K562 (cell line): ENCODE results near the gene APPBP2. TPM values are rescaled to one million over a fixed set of nuclear protein-coding genes. Genes with fewer than 3 reads are reported as not detected.

Experiments
- ATAC-seq: fragments of 200-7000 bp; cut with Tn5 transposase; 3 replicates; pipeline ENCODE4 v1.9.1; 2020; ENCODE audit warnings: moderate library complexity
- BruUV-seq: library from RNA; stranded (reverse); fragments of 400-500 nt; replicated peaks from 2 replicates; lab custom pipeline; 2021; lab: Mats Ljungman, UMichigan
- CTCF ChIA-PET: fragments of 300-600 bp; formaldehyde crosslinking; extraction: SDS; loops from one replicate; lab custom pipeline; 2021; ENCODE audit warnings: low intra/inter-chr PET ratio; lab: Yijun Ruan, JAX
- POLR2A ChIA-PET: fragments of 300-600, 350-650 bp; sonication (Branson Sonifier 250); formaldehyde crosslinking; extraction: SDS; loops from one replicate; lab custom pipeline; 2021; ENCODE audit warnings: antibody characterized with exemption, inconsistent platforms; lab: Yijun Ruan, JAX
- DNase-seq, 4 experiments: peaks; one replicate each; pipeline versions ENCODE4 v3.0.0 to v3.0.0-alpha.2; 2011 to 2018; ENCODE audit warnings: low spot score in 3 of 4, mixed read lengths in 3 of 4; ENCODE audit errors: extremely low read depth in 1 of 4
- FAIRE-seq: peaks from 2 replicates; lab custom pipeline; 2011; peaks lifted over from hg19 to GRCh38; lab: Jason Lieb, UNC
- H2AFZ ChIP-seq: 2 replicates; pipeline ENCODE4 v1.6.0; 2011; ENCODE audit warnings: low read depth, low read length, control low read depth, inconsistent platforms
- H3K27ac ChIP-seq: fragments of 200-600 bp; 3 replicates; pipeline ENCODE4 v1.8.0; 2011; ENCODE audit warnings: low read depth, mild to moderate bottlenecking, control low read depth, inconsistent platforms, low read length, moderate library complexity, mixed read lengths; ENCODE audit errors: extremely low read depth
- H3K27me3 ChIP-seq, 2 experiments: fragments of 300-600 bp in 1 of 2; 2 replicates in 1 of 2; 3 replicates in 1 of 2; pipeline versions ENCODE4 v1.6.0 to v1.8.0; 2011; ENCODE audit warnings: inconsistent platforms in 2 of 2, low read length in 2 of 2, mild to moderate bottlenecking in 1 of 2, mixed read lengths in 1 of 2, moderate library complexity in 1 of 2; ENCODE audit not compliant: control insufficient read depth in 2 of 2, insufficient read depth in 2 of 2
- H3K36me3 ChIP-seq: fragments of 300-600 bp; 3 replicates; pipeline ENCODE4 v1.8.0; 2011; ENCODE audit warnings: mild to moderate bottlenecking, low read length, inconsistent platforms; ENCODE audit not compliant: control insufficient read depth, insufficient read depth
- H3K4me1 ChIP-seq, 2 experiments: fragments of 200-600 bp in 1 of 2; replicated peaks in 1 of 2; 2 replicates in 1 of 2; 3 replicates in 1 of 2; pipeline versions ENCODE4 v1.5.1 to v1.8.0; 2011; ENCODE audit warnings: inconsistent platforms in 2 of 2, low read length in 2 of 2, mild to moderate bottlenecking in 1 of 2, mixed read lengths in 1 of 2, moderate library complexity in 1 of 2; ENCODE audit not compliant: control insufficient read depth in 2 of 2, insufficient read depth in 2 of 2
- H3K4me2 ChIP-seq: 2 replicates; pipeline ENCODE4 v1.6.1; 2011; ENCODE audit warnings: low read length, control low read depth, inconsistent platforms, mixed read lengths; ENCODE audit not compliant: insufficient read depth
- H3K4me3 ChIP-seq: fragments of 200-600 bp; sonication (generic), shearing (Covaris generic); 2 replicates; pipeline ENCODE4 v1.5.1; 2016; ENCODE audit warnings: control low read depth, inconsistent platforms
- H3K79me2 ChIP-seq: fragments of 200-600 bp; 3 replicates; pipeline ENCODE4 v1.8.0; 2011; ENCODE audit warnings: low read length, inconsistent platforms; ENCODE audit not compliant: control insufficient read depth, insufficient read depth
- H3K9ac ChIP-seq, 2 experiments: 2 replicates each; pipeline versions ENCODE4 v1.6.0 to v1.6.1; 2011; ENCODE audit warnings: low read depth in 2 of 2, low read length in 2 of 2, control low read depth in 1 of 2, inconsistent platforms in 1 of 2, mild to moderate bottlenecking in 1 of 2, mixed read lengths in 1 of 2; ENCODE audit not compliant: insufficient read depth in 1 of 2
- H3K9me1 ChIP-seq: one replicate; pipeline ENCODE4 v1.6.0; 2011; ENCODE audit warnings: inconsistent platforms, mild to moderate bottlenecking, low read length, moderate library complexity; ENCODE audit not compliant: control insufficient read depth, insufficient read depth
- H3K9me3 ChIP-seq: replicated peaks from 2 replicates; pipeline ENCODE4 v1.5.1; 2011; ENCODE audit warnings: low read depth, low read length, inconsistent platforms; ENCODE audit not compliant: control insufficient read depth, insufficient read depth
- H4K20me1 ChIP-seq: replicated peaks from 2 replicates; pipeline ENCODE4 v1.6.1; 2011; ENCODE audit warnings: low read length, inconsistent platforms, mixed read lengths; ENCODE audit not compliant: control insufficient read depth, insufficient read depth
- BCLAF1 ChIP-seq, 2 experiments: fragments of 450-650 bp in 1 of 2; IDR thresholded peaks; 2 replicates each; pipeline ENCODE4 v1.6.1; 2011 to 2017; ENCODE audit warnings: low read depth in 2 of 2, antibody characterized with exemption in 1 of 2, borderline replicate concordance in 1 of 2, low read length in 1 of 2, mild to moderate bottlenecking in 1 of 2, mixed read lengths in 1 of 2; ENCODE audit not compliant: control insufficient read depth in 1 of 2
- BHLHE40 ChIP-seq: IDR thresholded peaks from 2 replicates; pipeline ENCODE4 v1.6.1; 2011; ENCODE audit warnings: low read length, improper control_type of control experiment
- NFATC3 ChIP-seq: fragments of 450-650 bp; IDR thresholded peaks from 2 replicates; pipeline ENCODE4 v1.6.1; 2017; ENCODE audit warnings: mild to moderate bottlenecking
- RNF2 ChIP-seq: sonication (generic); IDR thresholded peaks from 2 replicates; pipeline ENCODE4 v1.6.1; 2016
- THRAP3 ChIP-seq: fragments of 450-650 bp; IDR thresholded peaks from 2 replicates; pipeline ENCODE4 v1.6.1; 2016; ENCODE audit warnings: mild to moderate bottlenecking, inconsistent platforms, borderline replicate concordance
- XRCC3 ChIP-seq: fragments of 450-650 bp; IDR thresholded peaks from 2 replicates; pipeline ENCODE4 v1.6.1; 2017; ENCODE audit warnings: mild to moderate bottlenecking, moderate library complexity
- ZBTB11 ChIP-seq, 3 experiments: fragments of 200-800 bp in 1 of 3; fragments of 250-450 bp in 1 of 3; fragments of 450-650 bp in 1 of 3; sonication (Bioruptor Pico) in 1 of 3; sonication (Bioruptor generic) in 1 of 3; formaldehyde crosslinking in 1 of 3; IDR thresholded peaks; 2 replicates each; pipeline versions ENCODE4 v1.6.1 to v1.8.0; 2016 to 2022; ENCODE audit warnings: mild to moderate bottlenecking in 2 of 3, missing genetic modification characterization in 2 of 3, missing compliant biosample characterization in 1 of 3, moderate library complexity in 1 of 3
- ZNF431 ChIP-seq: sonication (generic); formaldehyde crosslinking; IDR thresholded peaks from 2 replicates; pipeline ENCODE4 v1.8.0; 2022; ENCODE audit warnings: mild to moderate bottlenecking, missing genetic modification reagents
- ZNF592 ChIP-seq: fragments of 450-650 bp; IDR thresholded peaks from 2 replicates; pipeline ENCODE4 v1.6.1; 2017; ENCODE audit warnings: antibody characterized with exemption, mild to moderate bottlenecking
- WGBS: fragments of 100-300 bp; shearing (Covaris generic); methylation state at CpG from one replicate; pipeline ENCODE4 v1.1.6; 2016; ENCODE audit warnings: low coverage, mixed read lengths; ENCODE audit not compliant: insufficient coverage; ENCODE audit errors: missing lambda C conversion rate; 5-methylcytosine and 5-hydroxymethylcytosine counted together
- in situ Hi-C: fragments of 300-500 bp; cut with MboI; formaldehyde crosslinking; loops from 4 replicates; pipeline ENCODE4 v1.15.0; 2018; ENCODE audit warnings: inconsistent platforms, mixed read lengths
- intact Hi-C: fragments of 100-400 bp; cut with micrococcal nuclease; formaldehyde crosslinking; loops from 2 replicates; pipeline ENCODE4 v1.14.2; 2022
- polyA plus RNA-seq, 8 experiments: library from polyadenylated mRNA; depleted of rRNA in 4 of 8; stranded (reverse) in 5 of 8; unstranded in 3 of 8; fragments of >200 nt; fragmentation: Nextera tagmentation in 2 of 8; fragmentation: Illumina TruSeq in 1 of 8; extraction: Ambion mirVana in 2 of 8; extraction: Trizol in 1 of 8; gene quantifications; 2 replicates each; pipeline versions ENCODE4 v1.2.1 to v1.2.3, GENCODE V29; 2011 to 2014; ENCODE audit warnings: inconsistent platforms in 1 of 8, missing spikeins in 1 of 8
- total RNA-seq, 7 experiments: library from RNA; depleted of rRNA in 6 of 7; stranded (reverse); fragments of >200 nt in 6 of 7; fragmentation: Illumina TruSeq in 2 of 7; extraction: Trizol in 2 of 7; gene quantifications; 2 replicates each; pipeline versions ENCODE4 v1.2.1 to v1.2.3, GENCODE V29; 2011 to 2021; ENCODE audit warnings: low replicate concordance in 1 of 7

Gene APPBP2
- total and polyA plus RNA-seq, 9 of the 15 experiments (the other 6 are each of a cell fraction or from before 2014, with no cell fraction given) = 2.7 to 16.8 (median 6.9) TPM

GRCh38 chr17:60565233-60565632 is 39.2 kb upstream of the APPBP2 start:
- intact Hi-C loops (no loop called here), in situ Hi-C loops (no loop called here)
- ATAC-seq (no peak), FAIRE-seq (no peak), DNase-seq (no peak)
- Histone ChIP-seq H2AFZ (no peak overlapping the region), H4K20me1 (no peaks in the 10 kb centered on the region), H3K27ac (no peak overlapping the region), H3K36me3 (no peaks in the 10 kb centered on the region), H3K9me3 (no peaks in the 10 kb centered on the region), H3K79me2 (no peaks in the 10 kb centered on the region), H3K4me2 (no peak overlapping the region), H3K4me1 (no peaks in the 10 kb centered on the region), H3K9ac (no peak overlapping the region), H3K4me3 (no peak overlapping the region), H3K27me3 (no peaks in the 10 kb centered on the region; a peak in 1 of 5 replicates), H3K9me1 (no peaks in the 10 kb centered on the region)
- POLR2A ChIA-PET = interaction anchor here (0.6 to 1.3 kb wide), 2 partner anchors 36 to 1014 kb away, joined by 3 to 4 read pairs; no protein-coding TSS in a partner anchor
- BruUV-seq = no TSS peak
- CTCF ChIA-PET = no interaction called here
- WGBS = 31% methylated on average over 6 of the region's 6 CpGs
- no peak for TF ChIP-seq THRAP3
- no peak for TF ChIP-seq RNF2
- no peak for TF ChIP-seq ZNF431
- no peak for TF ChIP-seq NFATC3
- no peak for TF ChIP-seq ZNF592
- peak in 1 of 3 experiments; percentile 87; a peak in 2 of 6 replicates for TF ChIP-seq ZBTB11 (CRISPR knock-in tag; IDR thresholded peaks at IDR 0.05)
- 0 out of 4 replicates have a peak, but pooled peaks of 1 of the 2 experiments have one; percentile 9 for TF ChIP-seq BCLAF1 (IDR thresholded peaks at IDR 0.05; ENCODE audit: borderline replicate concordance in 1 of 2, control insufficient read depth in 1 of 2, low read depth in 2 of 2, low read length in 1 of 2)
- no peak for TF ChIP-seq XRCC3
- TF ChIP-seq BHLHE40 = no peak
